Effector memory CD8-positive, alpha-beta T cell (primary cell): Measurements from ENCODE around the gene EIF4E.
"Not testable (repeated sequence)": the region's sequence is repeated elsewhere in the genome, so short reads cannot be mapped to it uniquely, and the experiment has no call there.

Experiments used
- ATAC-seq: fragments of 150-1000 bp; cut with Tn5 transposase; replicated peaks from 2 replicates; pipeline ENCODE4 v1.10.0; 2021; ENCODE audit warnings: mild to moderate bottlenecking, moderate library complexity
- DNase-seq, 3 experiments: peaks; one replicate each; pipeline ENCODE4 v3.0.0; 2021
- H3K27ac Mint-ChIP-seq, 2 donors: one replicate each; pipeline ENCODE4 v1.8.0; 2022; ENCODE audit warnings: mild to moderate bottlenecking in 2 of 2, mixed read lengths in 2 of 2, moderate library complexity in 2 of 2
- H3K27me3 Mint-ChIP-seq, 2 donors: one replicate each; pipeline ENCODE4 v1.8.0; 2022; ENCODE audit warnings: mixed read lengths in 2 of 2
- H3K36me3 Mint-ChIP-seq: one replicate; pipeline ENCODE4 v1.8.0; 2022; ENCODE audit warnings: mild to moderate bottlenecking, moderate library complexity, mixed read lengths; ENCODE audit not compliant: insufficient read depth
- H3K4me1 Mint-ChIP-seq, 2 donors: one replicate each; pipeline ENCODE4 v1.8.0; 2022; ENCODE audit warnings: low read depth in 2 of 2, mixed read lengths in 2 of 2
- H3K4me3 Mint-ChIP-seq, 2 donors: one replicate each; pipeline ENCODE4 v1.8.0; 2022; ENCODE audit warnings: mild to moderate bottlenecking in 2 of 2, mixed read lengths in 2 of 2, moderate library complexity in 2 of 2
- H3K9me3 Mint-ChIP-seq, 2 donors: one replicate each; pipeline ENCODE4 v1.8.0; 2022; ENCODE audit warnings: mixed read lengths in 2 of 2

EIF4E gene

DNA sequence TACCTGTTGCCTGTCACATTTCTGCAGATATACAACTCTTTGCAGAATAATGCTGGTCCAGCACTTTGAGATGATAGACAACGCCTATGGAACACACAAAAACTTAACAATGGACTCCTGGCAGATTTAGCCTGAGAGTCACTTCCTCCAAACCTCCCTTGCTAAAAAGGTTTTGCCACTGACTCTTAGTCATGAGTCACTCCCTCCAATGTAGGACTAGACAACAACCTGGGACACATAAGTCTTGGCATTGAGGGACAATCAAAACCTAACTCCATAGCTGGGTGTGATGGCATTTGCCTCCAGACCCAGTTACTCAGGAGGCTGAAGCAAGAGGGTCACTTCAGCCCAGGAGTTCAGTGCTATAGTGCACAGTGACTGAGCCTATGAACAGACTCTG is 22.0 kb upstream of the EIF4E start:
- H3K4me1 Mint-ChIP-seq, result no peaks in the 10 kb centered on the region
- ATAC-seq (no peak), DNase-seq (no peak)
- H3K4me3 Mint-ChIP-seq, result no peak overlapping the region
- peaks cover 4% of the 10 kb centered on the region for H3K36me3 Mint-ChIP-seq
- peaks cover 10 to 17% of the 10 kb centered on the region in 2 donors for H3K27me3 Mint-ChIP-seq
- no peaks in the 10 kb centered on the region for H3K9me3 Mint-ChIP-seq
- H3K27ac Mint-ChIP-seq, result no peak overlapping the region

DNA sequence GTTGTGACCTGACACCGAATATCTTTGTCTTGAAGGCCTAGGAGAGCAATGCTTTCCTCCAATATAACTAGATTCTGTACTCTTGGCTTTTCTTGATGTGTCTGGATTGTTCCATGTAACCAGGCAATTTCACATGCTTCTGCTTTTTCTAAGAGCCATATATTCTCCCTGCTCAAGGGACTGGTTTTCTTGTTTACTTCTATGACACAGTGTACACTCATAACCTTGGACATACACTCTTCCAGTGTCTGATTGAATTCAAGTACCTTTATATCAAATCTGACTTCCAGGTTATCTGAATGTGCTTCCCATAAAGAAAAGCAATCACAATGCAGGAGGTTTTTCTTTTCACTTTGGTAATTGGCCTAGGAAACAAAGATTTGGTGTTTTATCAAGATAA is 17.4 kb upstream of the EIF4E start:
- H3K36me3 Mint-ChIP-seq, result no peaks in the 10 kb centered on the region
- H3K4me3 Mint-ChIP-seq, result no peak overlapping the region
- ATAC-seq (no peak), DNase-seq (no peak)
- no peaks in the 10 kb centered on the region for H3K9me3 Mint-ChIP-seq
- H3K4me1 Mint-ChIP-seq, result no peaks in the 10 kb centered on the region
- H3K27me3 Mint-ChIP-seq, result no peaks in the 10 kb centered on the region
- no peak overlapping the region for H3K27ac Mint-ChIP-seq

DNA sequence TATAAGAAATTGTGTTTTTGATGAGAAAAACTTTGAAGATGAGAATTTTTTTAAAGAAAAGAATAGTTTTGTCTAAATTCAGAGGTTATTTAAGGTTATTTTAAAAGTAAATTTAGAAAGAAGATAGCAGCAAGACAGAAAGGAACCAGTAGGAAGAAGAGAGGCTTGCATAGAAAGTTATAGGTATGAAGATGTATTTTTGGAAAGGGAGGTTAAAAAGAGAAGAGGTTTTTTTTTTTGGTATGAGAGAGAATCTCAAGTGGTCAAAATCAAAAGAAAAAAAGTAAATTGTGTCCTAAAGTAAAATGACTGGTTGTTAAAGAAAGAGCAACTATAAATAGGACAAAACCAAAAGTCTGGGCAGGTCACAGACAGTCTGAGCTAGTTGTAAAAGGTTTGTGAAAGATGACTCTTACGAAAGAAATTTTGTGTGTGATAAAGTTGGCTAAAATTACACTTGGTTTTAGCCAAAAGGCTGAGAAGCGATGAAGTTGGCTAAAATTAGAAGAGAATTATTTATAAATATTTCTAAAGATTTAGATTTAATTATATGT is 16.4 kb upstream of the EIF4E start:
- H3K27me3 Mint-ChIP-seq, result no peaks in the 10 kb centered on the region
- DNase-seq (no peak), ATAC-seq (no peak)
- no peaks in the 10 kb centered on the region for H3K4me1 Mint-ChIP-seq
- H3K27ac Mint-ChIP-seq, result no peak overlapping the region
- H3K4me3 Mint-ChIP-seq, result no peak overlapping the region
- no peaks in the 10 kb centered on the region for H3K9me3 Mint-ChIP-seq
- H3K36me3 Mint-ChIP-seq, result no peaks in the 10 kb centered on the region

GRCh38 chr4:98939892-98940298 is 11.0 kb upstream of the EIF4E start:
- DNase-seq, result peak in 1 of 3 experiments; percentile 4
- Mint-ChIP-seq H3K4me3 (no peak overlapping the region), H3K27me3 (no peaks in the 10 kb centered on the region), H3K27ac (no peak overlapping the region), H3K4me1 (peaks cover 0 to 1% of the 10 kb centered on the region in 2 donors), H3K9me3 (no peaks in the 10 kb centered on the region), H3K36me3 (no peaks in the 10 kb centered on the region)
- ATAC-seq, result peak; percentile 50

DNA sequence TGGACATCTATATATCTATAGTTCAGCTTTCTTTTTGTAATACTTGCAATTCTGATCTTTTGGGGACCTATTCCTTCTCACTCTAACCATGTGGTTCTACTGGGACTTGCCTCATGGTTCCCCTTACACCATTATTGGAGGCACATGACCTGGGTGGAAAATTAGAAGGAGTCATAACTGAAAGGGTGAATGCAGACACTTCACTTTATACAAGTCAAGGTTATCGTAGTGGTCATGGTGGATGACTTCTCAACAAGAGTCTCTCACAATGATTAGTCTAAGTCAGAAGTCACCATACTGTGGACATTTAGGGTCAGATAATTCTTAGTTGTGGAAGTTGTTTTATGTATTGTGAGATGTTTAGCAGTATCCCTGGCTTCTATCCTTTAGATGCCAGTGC is 10.5 kb upstream of the EIF4E start:
- DNase-seq (no peak), ATAC-seq (no peak)
- no peaks in the 10 kb centered on the region for H3K9me3 Mint-ChIP-seq
- H3K36me3 Mint-ChIP-seq, result no peaks in the 10 kb centered on the region
- peaks cover 0 to 1% of the 10 kb centered on the region in 2 donors for H3K4me1 Mint-ChIP-seq
- H3K27ac Mint-ChIP-seq, result no peak overlapping the region
- no peaks in the 10 kb centered on the region for H3K27me3 Mint-ChIP-seq
- no peak overlapping the region for H3K4me3 Mint-ChIP-seq

DNA sequence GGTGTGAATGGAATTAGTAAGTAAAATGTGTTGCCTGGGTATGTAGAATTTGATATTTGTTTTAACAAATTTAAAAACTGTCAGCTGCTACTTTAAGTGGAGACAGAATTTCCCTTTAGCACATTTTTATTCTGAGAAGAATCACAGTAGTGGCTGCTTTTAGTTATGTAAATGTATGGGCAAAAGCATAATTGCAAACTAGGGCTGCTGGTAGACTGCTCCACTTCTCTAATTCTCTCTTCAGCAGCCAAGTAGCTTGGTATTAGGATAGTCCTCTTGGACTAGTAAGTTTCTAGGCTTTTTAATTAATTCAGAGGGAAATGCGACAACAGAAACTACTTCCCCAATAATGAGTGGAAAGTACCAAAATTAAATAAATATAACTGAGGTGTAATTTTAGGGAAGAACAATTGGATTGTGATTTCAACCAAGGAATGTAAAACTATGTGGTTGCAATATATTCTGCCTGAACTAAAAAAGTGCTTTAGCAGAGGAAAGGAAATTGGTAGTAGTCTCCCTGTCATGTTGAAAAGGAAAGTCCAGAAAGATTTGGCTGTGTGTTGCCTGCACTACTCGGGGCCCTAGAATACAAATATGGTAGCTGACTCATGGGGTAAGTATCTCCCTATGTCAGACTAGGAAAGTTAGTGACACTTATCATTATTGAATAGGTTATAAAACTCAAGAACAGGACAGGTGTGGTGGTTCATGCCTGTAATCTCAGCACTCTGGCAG is 9.2 kb upstream of the EIF4E start:
- H3K4me1 Mint-ChIP-seq, result peaks cover 0 to 1% of the 10 kb centered on the region in 2 donors
- ATAC-seq (no peak), DNase-seq (no peak)
- H3K4me3 Mint-ChIP-seq, result no peak overlapping the region
- H3K36me3 Mint-ChIP-seq, result no peaks in the 10 kb centered on the region
- H3K9me3 Mint-ChIP-seq, result no peaks in the 10 kb centered on the region
- no peak overlapping the region for H3K27ac Mint-ChIP-seq
- no peaks in the 10 kb centered on the region for H3K27me3 Mint-ChIP-seq

DNA sequence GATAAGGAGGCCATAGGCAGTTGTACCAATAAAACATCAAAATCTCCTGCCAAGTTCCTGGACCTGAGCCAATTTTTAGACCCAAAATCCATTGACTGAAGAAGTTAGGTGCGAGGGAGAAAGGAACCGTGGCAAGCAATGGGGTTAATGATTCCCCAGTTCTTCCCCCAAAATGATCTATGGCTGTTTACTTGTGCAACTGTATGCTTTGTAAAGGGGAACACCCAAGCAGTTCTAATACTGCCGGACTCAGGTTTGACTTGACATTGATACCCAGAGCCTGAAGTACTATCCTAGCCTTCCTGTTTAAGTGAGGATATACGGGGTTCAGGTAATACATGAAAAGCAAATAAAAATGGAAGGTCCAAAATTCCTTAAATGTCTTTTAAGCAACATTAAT is 6.7 kb upstream of the EIF4E start:
- Mint-ChIP-seq H3K9me3 (no peaks in the 10 kb centered on the region), H3K36me3 (no peaks in the 10 kb centered on the region), H3K27ac (no peak overlapping the region), H3K4me3 (no peak overlapping the region), H3K4me1 (peaks cover 3% of the 10 kb centered on the region in 2 donors), H3K27me3 (no peaks in the 10 kb centered on the region)
- ATAC-seq (no peak), DNase-seq (no peak)

DNA sequence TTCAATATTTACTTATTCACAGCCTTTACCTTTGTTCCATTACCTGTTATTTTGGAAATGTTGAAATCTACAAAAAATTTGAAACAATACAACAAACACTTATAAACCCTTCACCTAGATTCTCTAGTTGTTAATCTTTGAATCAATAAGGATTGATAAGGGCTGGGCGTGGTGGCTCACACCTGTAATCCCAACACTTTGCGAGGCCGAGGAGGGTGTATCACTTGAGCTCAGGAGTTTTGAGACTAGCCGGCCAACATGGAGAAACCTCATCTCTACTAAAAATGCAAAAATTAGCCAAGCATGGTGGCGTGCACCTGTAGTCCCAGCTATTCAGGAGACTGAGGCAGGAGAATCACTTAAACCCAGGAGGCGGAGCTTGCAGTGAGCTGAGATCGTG is 5.9 kb upstream of the EIF4E start:
- DNase-seq, H3K27me3 Mint-ChIP-seq, H3K36me3 Mint-ChIP-seq, ATAC-seq, H3K27ac Mint-ChIP-seq, H3K4me3 Mint-ChIP-seq, H3K4me1 Mint-ChIP-seq, H3K9me3 Mint-ChIP-seq: not testable (repeated sequence)

- Mint-ChIP-seq H3K36me3 (peaks cover 24% of the 10 kb centered on the region), H3K27me3 (no peaks in the 10 kb centered on the region), H3K4me1 (peaks cover 14 to 18% of the 10 kb centered on the region in 2 donors), H3K4me3 (no peak overlapping the region), H3K27ac (no peak overlapping the region), H3K9me3 (no peaks in the 10 kb centered on the region)
- ATAC-seq (no peak), DNase-seq (no peak)
Measured at GRCh38 chr4:98932539-98932938, 3.6 kb upstream of the EIF4E start.

DNA sequence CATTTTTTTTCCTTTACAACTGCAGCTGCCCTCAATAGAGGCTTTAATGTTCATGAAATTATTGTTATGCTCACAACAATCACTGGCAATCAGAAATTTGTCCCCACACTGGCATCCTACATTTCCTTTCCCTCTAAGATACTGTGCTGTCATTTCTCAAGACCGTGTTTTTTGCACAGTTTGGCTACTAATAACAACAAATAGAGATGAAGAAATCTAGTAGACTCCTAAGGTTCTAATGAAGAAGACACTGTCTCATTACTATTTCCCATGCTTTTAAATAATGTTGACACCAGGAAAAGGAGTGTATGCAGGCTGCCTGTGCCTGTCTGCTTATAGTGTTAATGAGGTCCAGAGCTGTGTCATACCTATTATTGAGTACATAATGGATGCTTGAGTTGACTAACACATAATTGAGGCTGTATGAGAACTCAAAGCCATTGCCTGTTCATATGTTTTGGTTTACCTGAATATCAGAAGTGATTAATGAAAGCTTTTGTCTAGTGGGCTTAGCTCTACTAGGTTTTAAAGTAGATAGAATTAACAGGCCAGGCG is 1.5 kb upstream of the EIF4E start:
- Mint-ChIP-seq H3K4me1 (peaks cover 17 to 28% of the 10 kb centered on the region in 2 donors), H3K27ac (peak overlapping the region; percentile 90 to 98), H3K36me3 (peaks cover 36% of the 10 kb centered on the region), H3K27me3 (no peaks in the 10 kb centered on the region), H3K4me3 (peak overlapping the region; percentile 97 to 98), H3K9me3 (no peaks in the 10 kb centered on the region)
- DNase-seq, result no peak
- no peak for ATAC-seq

- Mint-ChIP-seq H3K27me3 (no peaks in the 10 kb centered on the region), H3K4me3 (peak overlapping the region; percentile 97 to 98), H3K9me3 (no peaks in the 10 kb centered on the region), H3K36me3 (peaks cover 36% of the 10 kb centered on the region), H3K4me1 (peaks cover 17 to 28% of the 10 kb centered on the region in 2 donors), H3K27ac (peak overlapping the region; percentile 90 to 98)
- DNase-seq, result peak; percentile 17 to 39 (median 21)
- peak; percentile 11 for ATAC-seq
Measured at GRCh38 chr4:98929341-98930267, 671 bp upstream of the EIF4E start.

- Mint-ChIP-seq H3K27ac (peak overlapping the region; percentile 90 to 98), H3K4me1 (peaks cover 22 to 34% of the 10 kb centered on the region in 2 donors), H3K9me3 (no peaks in the 10 kb centered on the region), H3K4me3 (peak overlapping the region; percentile 97 to 98), H3K36me3 (peaks cover 42% of the 10 kb centered on the region), H3K27me3 (no peaks in the 10 kb centered on the region)
- ATAC-seq, result peak; percentile 36
- DNase-seq, result peak; percentile 35 to 49 (median 47)
Measured at GRCh38 chr4:98928131-98928504, 815 bp downstream of the EIF4E start.

DNA sequence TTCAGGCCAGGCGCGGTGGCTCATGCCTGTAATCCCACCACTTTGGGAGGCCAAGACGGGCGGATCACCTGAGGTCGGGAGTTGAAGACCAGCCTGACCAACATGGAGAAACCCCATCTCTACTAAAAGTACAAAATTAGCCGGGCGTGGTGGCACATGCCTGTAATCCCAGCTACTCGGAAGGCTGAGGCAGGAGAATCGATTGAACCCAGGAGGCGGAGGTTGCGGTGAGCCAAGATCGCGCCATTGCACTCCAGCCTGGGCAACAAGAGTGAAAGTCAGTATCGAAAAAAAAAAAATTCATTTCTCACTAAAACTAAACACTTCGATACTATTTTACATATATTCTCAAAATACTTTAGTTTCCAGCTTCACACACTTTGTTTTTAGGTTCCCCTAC is 2.7 kb downstream of the EIF4E start:
- not testable (repeated sequence) for DNase-seq

More for the DNA sequence above, 2.7 kb downstream of the EIF4E start:
- H3K27ac Mint-ChIP-seq, result peak overlapping the region in 1 of 2 donors; percentile 90
- H3K27me3 Mint-ChIP-seq, ATAC-seq, H3K9me3 Mint-ChIP-seq: not testable (repeated sequence)
- H3K4me1 Mint-ChIP-seq, result peaks cover 24 to 40% of the 10 kb centered on the region in 2 donors
- peaks cover 52% of the 10 kb centered on the region for H3K36me3 Mint-ChIP-seq
- H3K4me3 Mint-ChIP-seq, result peak overlapping the region; percentile 23 to 97
